GM19043 (cell line): ENCODE results near the gene ADGRG7.
"Not testable (repeated sequence)": the region's sequence is repeated elsewhere in the genome, so short reads cannot be mapped to it uniquely, and the experiment has no call there.

ENCODE experiments used
- ATAC-seq: cut with Tn5 transposase; IDR thresholded peaks from one replicate; pipeline ENCODE4 v1.9.1; 2021; ENCODE audit warnings: low read depth; ENCODE audit not compliant: unreplicated experiment

ADGRG7 gene

GRCh38 chr3:100609305-100609704, at the start of gene ADGRG7:
Gene ADGRG7, plus strand, starts transcription at chr3:100609601. Its CDS starts 256 bp downstream, at chr3:100609857.
- no peak for ATAC-seq

- ATAC-seq = no peak
Observed at GRCh38 chr3:100560426-100560825, 49.0 kb upstream of the ADGRG7 start.

- no peak for ATAC-seq
Observed at GRCh38 chr3:100561459-100562158, 47.8 kb upstream of the ADGRG7 start.

DNA sequence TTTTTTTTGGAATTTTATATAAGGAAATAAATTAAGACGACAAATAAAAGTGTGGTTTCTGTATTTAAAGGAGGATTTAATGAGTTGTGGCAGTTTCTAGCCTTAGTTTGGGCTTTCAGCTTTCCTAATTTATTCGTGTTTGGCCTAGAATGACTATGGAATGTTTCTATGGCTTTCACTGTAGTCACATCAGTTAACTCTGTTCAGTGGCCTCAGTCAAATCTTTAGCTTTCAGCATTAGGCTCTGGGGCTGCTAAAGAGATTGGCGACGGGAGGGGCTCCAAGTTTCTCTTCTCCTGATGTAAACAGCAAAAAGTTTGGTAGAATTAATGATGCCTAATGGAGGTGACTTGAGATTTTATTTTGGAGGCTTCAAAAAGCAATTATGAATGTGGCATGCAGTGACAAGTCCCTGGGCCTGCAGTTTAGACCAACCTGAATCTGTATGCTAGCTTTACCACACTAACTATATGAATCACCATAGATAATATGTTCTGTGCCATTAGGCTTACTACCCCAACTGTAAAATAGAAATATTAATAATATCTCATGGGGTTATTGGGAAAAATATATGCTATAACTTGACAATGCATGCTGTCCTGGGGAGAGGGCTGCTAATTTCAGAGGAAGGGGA, 47.1 kb upstream of the ADGRG7 start:
- ATAC-seq = no peak

GRCh38 chr3:100563228-100563627, 46.2 kb upstream of the ADGRG7 start:
- no peak for ATAC-seq

GRCh38 chr3:100563652-100564211, 45.7 kb upstream of the ADGRG7 start:
- ATAC-seq = no peak

- ATAC-seq = no peak
Observed at GRCh38 chr3:100570811-100571210, 38.6 kb upstream of the ADGRG7 start.

DNA sequence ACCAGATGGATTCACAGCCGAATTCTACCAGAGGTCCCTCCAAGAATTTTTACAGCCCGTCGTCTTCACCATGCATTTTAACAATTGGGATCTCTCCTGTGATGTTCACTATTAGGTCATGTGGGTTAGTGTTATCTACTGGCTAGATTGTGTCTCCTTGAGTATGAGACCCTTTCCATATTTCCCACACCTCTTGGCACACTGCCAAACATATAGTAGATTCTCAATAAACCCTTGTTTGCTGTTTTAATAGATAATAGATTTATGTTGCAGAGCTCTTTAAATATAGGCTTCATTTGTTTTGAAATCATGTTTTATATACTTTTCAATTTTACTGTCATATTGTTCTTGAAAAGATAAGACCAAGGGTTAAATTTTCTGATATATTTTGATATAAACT, 34.9 kb upstream of the ADGRG7 start:
- no peak for ATAC-seq

GRCh38 chr3:100575704-100576103, 33.7 kb upstream of the ADGRG7 start:
- ATAC-seq = no peak

DNA sequence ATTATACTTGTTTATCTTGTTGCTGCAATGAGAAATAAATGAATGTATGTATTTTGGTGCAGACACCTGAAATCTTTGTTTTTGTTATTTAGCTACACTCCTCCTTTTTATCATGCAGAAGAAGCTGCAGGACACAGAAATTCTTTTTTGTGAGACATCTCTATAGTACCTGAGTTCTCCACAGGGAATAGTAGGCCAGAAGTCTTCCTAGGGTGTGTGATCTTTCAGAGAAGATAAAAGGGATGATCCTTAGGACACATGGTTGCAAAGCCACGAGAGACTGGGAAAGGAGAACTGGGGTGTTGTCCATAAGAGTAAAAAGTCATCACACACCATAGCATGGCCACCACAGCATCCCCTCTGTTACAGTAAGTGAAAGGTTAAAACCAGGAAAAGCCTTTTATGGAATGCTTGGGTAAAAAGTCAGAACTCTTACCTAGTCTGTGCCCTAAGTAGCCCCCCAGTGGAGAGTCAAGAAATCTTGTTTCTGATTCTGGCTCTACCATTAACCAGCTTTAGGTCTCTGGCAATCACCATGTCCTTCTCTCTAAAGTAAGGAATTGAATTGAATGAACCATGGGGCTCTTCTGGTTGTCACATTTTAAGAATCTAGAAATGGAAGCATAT, 31.9 kb upstream of the ADGRG7 start:
- no peak for ATAC-seq

DNA sequence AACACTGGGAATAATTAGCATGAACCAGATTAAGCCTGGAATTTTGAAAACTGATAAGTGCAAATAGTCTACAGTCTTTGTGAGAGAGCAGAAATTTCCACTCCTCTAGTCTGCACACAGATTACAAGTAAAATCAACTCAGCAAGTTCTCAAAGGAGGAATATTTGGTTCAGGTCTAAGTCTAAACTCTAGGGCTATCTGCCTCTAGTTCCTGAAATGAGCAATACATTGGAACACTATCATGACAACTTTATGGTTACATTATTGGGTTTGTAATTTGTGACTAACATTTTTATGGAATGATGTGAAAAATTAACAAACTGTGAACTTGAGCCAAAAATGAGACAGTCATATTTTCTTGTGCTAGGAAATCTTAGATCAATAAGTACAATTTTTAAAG, 30.8 kb upstream of the ADGRG7 start:
- no peak for ATAC-seq

- ATAC-seq = no peak
Observed at GRCh38 chr3:100580147-100580546, 29.3 kb upstream of the ADGRG7 start.

- ATAC-seq = no peak
Observed at GRCh38 chr3:100581650-100582049, 27.8 kb upstream of the ADGRG7 start.

GRCh38 chr3:100582157-100582556, 27.2 kb upstream of the ADGRG7 start:
- ATAC-seq = not testable (repeated sequence)

- ATAC-seq = no peak
Observed at GRCh38 chr3:100584101-100584660, 25.2 kb upstream of the ADGRG7 start.

- ATAC-seq = no peak
Observed at GRCh38 chr3:100586832-100587231, 22.6 kb upstream of the ADGRG7 start.

- no peak for ATAC-seq
Observed at GRCh38 chr3:100588251-100588650, 21.1 kb upstream of the ADGRG7 start.

- ATAC-seq = peak; percentile 84
Observed at GRCh38 chr3:100590114-100590839, 19.1 kb upstream of the ADGRG7 start.

GRCh38 chr3:100590840-100591147, 18.6 kb upstream of the ADGRG7 start:
- ATAC-seq = no peak

GRCh38 chr3:100591411-100591810, 18.0 kb upstream of the ADGRG7 start:
- no peak for ATAC-seq
